ENCODE measurements around the gene PBX3. TPM values are rescaled to one million over a fixed set of nuclear protein-coding genes. Genes with fewer than 3 reads are reported as not detected.

Gene PBX3
- total RNA-seq, 1 donor from 2014 or later, result 37.6 TPM

GRCh38 chr9:125842242-125842641 is 95.1 kb downstream of the PBX3 start:
- Mint-ChIP-seq H3K9me3 (ENCODE audit: unreplicated experiment) (no peaks in the 10 kb centered on the region), H3K4me3 (ENCODE audit: unreplicated experiment) (no peak overlapping the region), H3K27me3 (ENCODE audit: unreplicated experiment) (no peaks in the 10 kb centered on the region), H3K27ac (ENCODE audit: unreplicated experiment) (no peak overlapping the region), H3K4me1 (ENCODE audit: unreplicated experiment) (peaks cover 6% of the 10 kb centered on the region), H3K36me3 (ENCODE audit: low read depth, unreplicated experiment) (no peaks in the 10 kb centered on the region)
- TF ChIP-seq, protein P1, sequence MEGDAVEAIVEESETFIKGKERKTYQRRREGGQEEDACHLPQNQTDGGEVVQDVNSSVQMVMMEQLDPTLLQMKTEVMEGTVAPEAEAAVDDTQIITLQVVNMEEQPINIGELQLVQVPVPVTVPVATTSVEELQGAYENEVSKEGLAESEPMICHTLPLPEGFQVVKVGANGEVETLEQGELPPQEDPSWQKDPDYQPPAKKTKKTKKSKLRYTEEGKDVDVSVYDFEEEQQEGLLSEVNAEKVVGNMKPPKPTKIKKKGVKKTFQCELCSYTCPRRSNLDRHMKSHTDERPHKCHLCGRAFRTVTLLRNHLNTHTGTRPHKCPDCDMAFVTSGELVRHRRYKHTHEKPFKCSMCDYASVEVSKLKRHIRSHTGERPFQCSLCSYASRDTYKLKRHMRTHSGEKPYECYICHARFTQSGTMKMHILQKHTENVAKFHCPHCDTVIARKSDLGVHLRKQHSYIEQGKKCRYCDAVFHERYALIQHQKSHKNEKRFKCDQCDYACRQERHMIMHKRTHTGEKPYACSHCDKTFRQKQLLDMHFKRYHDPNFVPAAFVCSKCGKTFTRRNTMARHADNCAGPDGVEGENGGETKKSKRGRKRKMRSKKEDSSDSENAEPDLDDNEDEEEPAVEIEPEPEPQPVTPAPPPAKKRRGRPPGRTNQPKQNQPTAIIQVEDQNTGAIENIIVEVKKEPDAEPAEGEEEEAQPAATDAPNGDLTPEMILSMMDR (IDR thresholded peaks at IDR 0.05; ENCODE audit: unreplicated experiment), result no peak
- DNase-seq (ENCODE audit: low spot score), result no peak

- Mint-ChIP-seq H3K9me3 (ENCODE audit: unreplicated experiment) (no peaks in the 10 kb centered on the region), H3K36me3 (ENCODE audit: low read depth, unreplicated experiment) (no peaks in the 10 kb centered on the region), H3K4me1 (ENCODE audit: unreplicated experiment) (peaks cover 6% of the 10 kb centered on the region), H3K4me3 (ENCODE audit: unreplicated experiment) (no peak overlapping the region), H3K27ac (ENCODE audit: unreplicated experiment) (no peak overlapping the region), H3K27me3 (ENCODE audit: unreplicated experiment) (no peaks in the 10 kb centered on the region)
- TF ChIP-seq, protein P1 (IDR thresholded peaks at IDR 0.05; ENCODE audit: unreplicated experiment), result no peak
- DNase-seq (ENCODE audit: low spot score), result no peak
Measured at GRCh38 chr9:125843646-125844045, 96.5 kb downstream of the PBX3 start.

DNA sequence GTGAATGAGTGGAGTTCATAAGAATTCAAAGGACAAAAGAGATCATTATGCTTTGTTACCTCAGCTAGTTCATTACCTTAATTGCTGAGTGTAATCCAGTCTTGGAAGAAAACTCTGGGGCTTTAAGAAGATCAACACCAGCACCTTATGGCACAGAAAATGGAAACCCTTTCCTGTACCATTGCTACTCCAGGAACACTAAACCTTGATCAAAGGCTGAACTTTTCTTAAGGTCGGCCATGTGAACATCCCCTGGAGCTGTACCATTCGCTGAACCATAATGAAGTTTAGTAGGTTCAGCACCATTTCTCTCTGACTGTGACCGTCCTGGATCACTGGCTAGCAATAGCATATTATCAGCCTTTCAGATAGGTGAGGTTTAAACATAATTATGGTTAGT is 97.4 kb downstream of the PBX3 start:
- TF ChIP-seq, protein P1 (IDR thresholded peaks at IDR 0.05; ENCODE audit: unreplicated experiment), result no peak
- no peak for DNase-seq (ENCODE audit: low spot score)
- no peaks in the 10 kb centered on the region for H3K36me3 Mint-ChIP-seq (ENCODE audit: low read depth, unreplicated experiment)
- no peak overlapping the region for H3K27ac Mint-ChIP-seq (ENCODE audit: unreplicated experiment)
- peaks cover 6% of the 10 kb centered on the region for H3K4me1 Mint-ChIP-seq (ENCODE audit: unreplicated experiment)
- H3K4me3 Mint-ChIP-seq (ENCODE audit: unreplicated experiment), result no peak overlapping the region
- H3K27me3 Mint-ChIP-seq (ENCODE audit: unreplicated experiment), result no peaks in the 10 kb centered on the region
- H3K9me3 Mint-ChIP-seq (ENCODE audit: unreplicated experiment), result no peaks in the 10 kb centered on the region

GRCh38 chr9:125845271-125845808 is 98.2 kb downstream of the PBX3 start:
- DNase-seq (ENCODE audit: low spot score), result no peak
- Mint-ChIP-seq H3K27me3 (ENCODE audit: unreplicated experiment) (no peaks in the 10 kb centered on the region), H3K36me3 (ENCODE audit: low read depth, unreplicated experiment) (no peaks in the 10 kb centered on the region), H3K9me3 (ENCODE audit: unreplicated experiment) (no peaks in the 10 kb centered on the region), H3K27ac (ENCODE audit: unreplicated experiment) (no peak overlapping the region), H3K4me3 (ENCODE audit: unreplicated experiment) (no peak overlapping the region), H3K4me1 (ENCODE audit: unreplicated experiment) (peaks cover 6% of the 10 kb centered on the region)
- TF ChIP-seq, protein P1 (IDR thresholded peaks at IDR 0.05; ENCODE audit: unreplicated experiment), result no peak

DNA sequence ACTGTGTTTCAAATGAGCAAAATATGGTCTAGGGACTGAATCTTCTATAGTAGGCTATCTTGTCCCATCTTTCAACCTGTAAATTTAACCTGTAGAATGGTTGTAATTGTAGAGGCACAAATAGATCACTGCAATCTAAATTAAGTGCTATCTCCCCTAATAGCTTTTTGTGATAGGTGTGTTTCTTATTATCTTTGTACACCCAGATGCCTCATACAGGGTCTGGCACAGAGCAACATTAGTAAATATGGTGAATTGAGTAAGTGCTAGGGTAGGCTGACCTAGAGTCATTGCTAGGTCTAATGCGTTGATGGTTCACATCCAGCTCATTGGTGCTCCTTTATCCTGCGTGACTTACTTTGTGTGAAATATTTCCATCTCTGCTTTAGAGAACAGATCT is 100.6 kb downstream of the PBX3 start:
- no peaks in the 10 kb centered on the region for H3K36me3 Mint-ChIP-seq (ENCODE audit: low read depth, unreplicated experiment)
- H3K4me1 Mint-ChIP-seq (ENCODE audit: unreplicated experiment), result no peaks in the 10 kb centered on the region
- no peak overlapping the region for H3K4me3 Mint-ChIP-seq (ENCODE audit: unreplicated experiment)
- H3K9me3 Mint-ChIP-seq (ENCODE audit: unreplicated experiment), result no peaks in the 10 kb centered on the region
- TF ChIP-seq, protein P1 (IDR thresholded peaks at IDR 0.05; ENCODE audit: unreplicated experiment), result no peak
- no peaks in the 10 kb centered on the region for H3K27me3 Mint-ChIP-seq (ENCODE audit: unreplicated experiment)
- no peak overlapping the region for H3K27ac Mint-ChIP-seq (ENCODE audit: unreplicated experiment)
- no peak for DNase-seq (ENCODE audit: low spot score)

Data from endothelial cell (in vitro differentiated cells).